ENCODE measurements around the gene SPSB3.
A peak's percentile ranks its signal among the peaks of the same experiment; 100 is the strongest.

The SPSB3 gene

GRCh38 chr16:1773703-1774447, 8.5 kb downstream of the SPSB3 start:
- DNase-seq, result no peak

GRCh38 chr16:1772908-1773702, 9.3 kb downstream of the SPSB3 start, which contains the start of gene MRPS34:
Gene MRPS34 (minus strand): TSS chr16:1773134. CDS start chr16:1773119, 15 bp downstream.
- DNase-seq, result peak; percentile 80

- peak; percentile 63 for DNase-seq
Measured at GRCh38 chr16:1772362-1772907, 9.9 kb downstream of the SPSB3 start, which contains the start of gene EME2. Gene EME2 (plus strand): TSS chr16:1772810. CDS start chr16:1773228, 418 bp downstream.

GRCh38 chr16:1771864-1772361, 10.5 kb downstream of the SPSB3 start:
- DNase-seq, result no peak

GRCh38 chr16:1771188-1771863, 11.0 kb downstream of the SPSB3 start, which contains the start of gene NME3:
Gene NME3 (minus strand): TSS chr16:1771543. CDS start chr16:1771534, 9 bp downstream.
- peak; percentile 80 for DNase-seq

GRCh38 chr16:1770328-1771187, 11.8 kb downstream of the SPSB3 start:
- peak; percentile 60 for DNase-seq

GRCh38 chr16:1769402-1770300, 12.7 kb downstream of the SPSB3 start:
- DNase-seq, result no peak

GRCh38 chr16:1768767-1769401, 13.5 kb downstream of the SPSB3 start:
- DNase-seq, result no peak

- DNase-seq, result no peak
Measured at GRCh38 chr16:1768061-1768766, 14.2 kb downstream of the SPSB3 start.

- no peak for DNase-seq
Measured at GRCh38 chr16:1767116-1767994, 15.0 kb downstream of the SPSB3 start.

GRCh38 chr16:1766701-1767100, 15.7 kb downstream of the SPSB3 start:
- no peak for DNase-seq

GRCh38 chr16:1766231-1766630, 16.1 kb downstream of the SPSB3 start:
- no peak for DNase-seq

GRCh38 chr16:1765826-1766225, 16.5 kb downstream of the SPSB3 start:
- DNase-seq, result no peak

- DNase-seq, result no peak
Measured at GRCh38 chr16:1764971-1765370, 17.4 kb downstream of the SPSB3 start.

- DNase-seq, result no peak
Measured at GRCh38 chr16:1763521-1764511, 18.6 kb downstream of the SPSB3 start.

- no peak for DNase-seq
Measured at GRCh38 chr16:1762879-1763520, 19.4 kb downstream of the SPSB3 start.

Measured in stimulated activated CD4-positive, alpha-beta T cell treated with anti-CD3 and anti-CD28 coated beads, Interleukin-4, amount 100 ng/mL, for 24 hours (primary cell).